Mucosa of rectum (tissue), 2 donors: ENCODE measurements around the gene ZNF484.
"Not testable (repeated sequence)": the region's sequence is repeated elsewhere in the genome, so short reads cannot be mapped to it uniquely, and the experiment has no call there.

Experiments
- H3K27ac ChIP-seq, 2 donors: one replicate each; pipeline ENCODE4 v1.7.0; 2013; ENCODE audit warnings: inconsistent platforms in 2 of 2, low read depth in 2 of 2, low read length in 2 of 2
- H3K27me3 ChIP-seq, 2 donors: one replicate each; pipeline ENCODE4 v1.7.0; 2013; ENCODE audit warnings: low read length in 2 of 2; ENCODE audit not compliant: control insufficient read depth in 2 of 2, insufficient read depth in 2 of 2
- H3K36me3 ChIP-seq, 2 donors: one replicate each; pipeline ENCODE4 v1.7.0; 2013; ENCODE audit warnings: low read length in 2 of 2; ENCODE audit not compliant: control insufficient read depth in 2 of 2, insufficient read depth in 2 of 2
- H3K4me1 ChIP-seq, 2 donors: one replicate each; pipeline ENCODE4 v1.7.0; 2013; ENCODE audit warnings: low read length in 2 of 2, mild to moderate bottlenecking in 1 of 2; ENCODE audit not compliant: control insufficient read depth in 2 of 2, insufficient read depth in 2 of 2
- H3K4me3 ChIP-seq, 2 donors: one replicate each; pipeline ENCODE4 v1.7.0; 2013; ENCODE audit warnings: low read length in 2 of 2
- H3K9ac ChIP-seq, 2 donors: one replicate each; pipeline ENCODE4 v1.7.0; 2013; ENCODE audit warnings: low read length in 2 of 2, low read depth in 1 of 2, mild to moderate bottlenecking in 1 of 2
- H3K9me3 ChIP-seq, 2 donors: one replicate each; pipeline ENCODE4 v1.7.0; 2013; ENCODE audit warnings: low read length in 2 of 2; ENCODE audit not compliant: control insufficient read depth in 2 of 2
- donor health status: healthy.
- donor health status: Normal muscosa, but diverticular disease.

The ZNF484 gene

GRCh38 chr9:92892276-92892675, 14.4 kb upstream of the ZNF484 start:
- H3K36me3 ChIP-seq, H3K9ac ChIP-seq, H3K9me3 ChIP-seq, H3K27me3 ChIP-seq, H3K4me3 ChIP-seq, H3K27ac ChIP-seq, H3K4me1 ChIP-seq: not testable (repeated sequence)

- no peaks in the 10 kb centered on the region for H3K36me3 ChIP-seq
- H3K9ac ChIP-seq = no peak overlapping the region
- peaks cover 0 to 2% of the 10 kb centered on the region in 2 donors for H3K27me3 ChIP-seq
- no peak overlapping the region for H3K27ac ChIP-seq
- H3K4me3 ChIP-seq = no peak overlapping the region
- no peaks in the 10 kb centered on the region for H3K9me3 ChIP-seq
- no peaks in the 10 kb centered on the region for H3K4me1 ChIP-seq
Measured at GRCh38 chr9:92890761-92891160, 12.9 kb upstream of the ZNF484 start.

- Histone ChIP-seq H3K9ac (no peak overlapping the region), H3K9me3 (no peaks in the 10 kb centered on the region), H3K4me3 (no peak overlapping the region), H3K36me3 (no peaks in the 10 kb centered on the region), H3K4me1 (no peaks in the 10 kb centered on the region), H3K27me3 (peaks cover 0 to 2% of the 10 kb centered on the region in 2 donors), H3K27ac (no peak overlapping the region)
Measured at GRCh38 chr9:92887880-92888338, 10.1 kb upstream of the ZNF484 start.

GRCh38 chr9:92886846-92887610, 9.2 kb upstream of the ZNF484 start:
- H3K27ac ChIP-seq = not testable (repeated sequence)

GRCh38 chr9:92883666-92884405, 6.0 kb upstream of the ZNF484 start:
- not testable (repeated sequence) for H3K4me1 ChIP-seq, H3K9ac ChIP-seq, H3K27ac ChIP-seq

More at GRCh38 chr9:92886846-92887610, 9.2 kb upstream of the ZNF484 start:
- not testable (repeated sequence) for H3K4me1 ChIP-seq, H3K9me3 ChIP-seq, H3K36me3 ChIP-seq, H3K27me3 ChIP-seq, H3K9ac ChIP-seq, H3K4me3 ChIP-seq

GRCh38 chr9:92882276-92882675, 4.4 kb upstream of the ZNF484 start:
- no peaks in the 10 kb centered on the region for H3K27me3 ChIP-seq
- H3K9me3 ChIP-seq = no peaks in the 10 kb centered on the region
- H3K27ac ChIP-seq = no peak overlapping the region
- H3K36me3 ChIP-seq = no peaks in the 10 kb centered on the region
- H3K4me1 ChIP-seq = peaks cover 0 to 2% of the 10 kb centered on the region in 2 donors
- no peak overlapping the region for H3K9ac ChIP-seq
- no peak overlapping the region for H3K4me3 ChIP-seq

More at GRCh38 chr9:92883666-92884405, 6.0 kb upstream of the ZNF484 start:
- not testable (repeated sequence) for H3K36me3 ChIP-seq, H3K9me3 ChIP-seq, H3K27me3 ChIP-seq, H3K4me3 ChIP-seq

GRCh38 chr9:92875373-92875772, 2.5 kb downstream of the ZNF484 start:
- Histone ChIP-seq H3K36me3 (peaks cover 0 to 8% of the 10 kb centered on the region in 2 donors), H3K27ac (no peak overlapping the region), H3K4me1 (peaks cover 0 to 2% of the 10 kb centered on the region in 2 donors), H3K9me3 (no peaks in the 10 kb centered on the region), H3K9ac (no peak overlapping the region), H3K27me3 (no peaks in the 10 kb centered on the region), H3K4me3 (no peak overlapping the region)

- no peaks in the 10 kb centered on the region for H3K9me3 ChIP-seq
- no peak overlapping the region for H3K9ac ChIP-seq
- H3K27me3 ChIP-seq = no peaks in the 10 kb centered on the region
- no peak overlapping the region for H3K4me3 ChIP-seq
- peaks cover 7 to 12% of the 10 kb centered on the region in 2 donors for H3K36me3 ChIP-seq
- H3K4me1 ChIP-seq = no peaks in the 10 kb centered on the region
- H3K27ac ChIP-seq = no peak overlapping the region
Measured at GRCh38 chr9:92870289-92870688, 7.5 kb downstream of the ZNF484 start.

- not testable (repeated sequence) for H3K27ac ChIP-seq, H3K27me3 ChIP-seq, H3K4me1 ChIP-seq, H3K9me3 ChIP-seq, H3K4me3 ChIP-seq, H3K9ac ChIP-seq, H3K36me3 ChIP-seq
Measured at GRCh38 chr9:92866600-92866999, 11.2 kb downstream of the ZNF484 start.

GRCh38 chr9:92864152-92864551, 13.7 kb downstream of the ZNF484 start:
- no peak overlapping the region for H3K27ac ChIP-seq
- peaks cover 0 to 4% of the 10 kb centered on the region in 2 donors for H3K9me3 ChIP-seq
- H3K4me3 ChIP-seq = no peak overlapping the region
- H3K27me3 ChIP-seq = no peaks in the 10 kb centered on the region
- peaks cover 12 to 14% of the 10 kb centered on the region in 2 donors for H3K36me3 ChIP-seq
- no peak overlapping the region for H3K9ac ChIP-seq
- no peaks in the 10 kb centered on the region for H3K4me1 ChIP-seq
